BE2C (cell line): ENCODE data around the gene ABCA4.

Experiments used
- DNase-seq: peaks from one replicate; pipeline ENCODE4 v3.0.0-alpha.2; 2020
- H3K27me3 ChIP-seq: fragments of 250-450 bp; sonication (Bioruptor Pico); 2 replicates; pipeline ENCODE4 v1.5.1; 2020; ENCODE audit warnings: mild to moderate bottlenecking
- H3K36me3 ChIP-seq: fragments of 250-450 bp; sonication (Bioruptor Pico); 2 replicates; pipeline ENCODE4 v1.5.1; 2020; ENCODE audit warnings: mild to moderate bottlenecking
- H3K4me1 ChIP-seq: fragments of 250-450 bp; sonication (Bioruptor Pico); 2 replicates; pipeline ENCODE4 v1.5.1; 2020
- H3K4me3 ChIP-seq: 2 replicates; pipeline ENCODE4 v1.5.1; 2011; ENCODE audit warnings: low read depth, low read length
- H3K9me3 ChIP-seq: fragments of 250-450 bp; sonication (Bioruptor Pico); 2 replicates; pipeline ENCODE4 v1.5.1; 2020
- TF ChIP-seq, protein P1 (sequence below): IDR thresholded peaks from 2 replicates; pipeline ENCODE4 v1.5.1; 2012; ENCODE audit warnings: mild to moderate bottlenecking, low read depth, low read length

ABCA4 gene

GRCh38 chr1:94109478-94109877 lies 11.5 kb downstream of the ABCA4 start:
- Histone ChIP-seq H3K4me3 (no peak overlapping the region), H3K9me3 (no peaks in the 10 kb centered on the region), H3K4me1 (no peaks in the 10 kb centered on the region), H3K27me3 (no peaks in the 10 kb centered on the region), H3K36me3 (no peaks in the 10 kb centered on the region)
- no peak for DNase-seq
- TF ChIP-seq, protein P1, sequence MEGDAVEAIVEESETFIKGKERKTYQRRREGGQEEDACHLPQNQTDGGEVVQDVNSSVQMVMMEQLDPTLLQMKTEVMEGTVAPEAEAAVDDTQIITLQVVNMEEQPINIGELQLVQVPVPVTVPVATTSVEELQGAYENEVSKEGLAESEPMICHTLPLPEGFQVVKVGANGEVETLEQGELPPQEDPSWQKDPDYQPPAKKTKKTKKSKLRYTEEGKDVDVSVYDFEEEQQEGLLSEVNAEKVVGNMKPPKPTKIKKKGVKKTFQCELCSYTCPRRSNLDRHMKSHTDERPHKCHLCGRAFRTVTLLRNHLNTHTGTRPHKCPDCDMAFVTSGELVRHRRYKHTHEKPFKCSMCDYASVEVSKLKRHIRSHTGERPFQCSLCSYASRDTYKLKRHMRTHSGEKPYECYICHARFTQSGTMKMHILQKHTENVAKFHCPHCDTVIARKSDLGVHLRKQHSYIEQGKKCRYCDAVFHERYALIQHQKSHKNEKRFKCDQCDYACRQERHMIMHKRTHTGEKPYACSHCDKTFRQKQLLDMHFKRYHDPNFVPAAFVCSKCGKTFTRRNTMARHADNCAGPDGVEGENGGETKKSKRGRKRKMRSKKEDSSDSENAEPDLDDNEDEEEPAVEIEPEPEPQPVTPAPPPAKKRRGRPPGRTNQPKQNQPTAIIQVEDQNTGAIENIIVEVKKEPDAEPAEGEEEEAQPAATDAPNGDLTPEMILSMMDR, result no peak

DNA sequence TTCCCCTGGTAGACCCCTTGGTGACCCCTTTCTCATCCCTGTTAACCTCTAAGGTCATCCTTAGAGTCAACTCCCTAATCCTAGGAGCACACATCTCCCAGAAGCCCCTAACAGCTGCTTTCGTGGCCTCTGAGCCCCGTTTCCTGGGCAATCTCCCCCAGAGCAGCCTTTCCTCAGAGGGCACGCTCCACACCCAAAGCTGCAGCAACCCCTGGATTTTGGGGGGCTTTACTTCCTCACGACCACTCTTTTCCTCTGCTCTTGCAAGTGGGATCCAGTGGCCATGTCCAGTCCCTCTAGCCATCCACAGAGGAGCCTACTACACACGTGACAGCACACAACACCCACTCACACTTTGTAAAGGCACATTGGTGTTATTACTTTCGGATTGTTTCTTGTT lies 13.8 kb downstream of the ABCA4 start:
- DNase-seq, result no peak
- TF ChIP-seq, protein P1, result no peak
- Histone ChIP-seq H3K4me1 (no peaks in the 10 kb centered on the region), H3K9me3 (no peaks in the 10 kb centered on the region), H3K36me3 (no peaks in the 10 kb centered on the region), H3K27me3 (no peaks in the 10 kb centered on the region), H3K4me3 (no peak overlapping the region)

GRCh38 chr1:94106716-94107115 lies 14.2 kb downstream of the ABCA4 start:
- Histone ChIP-seq H3K36me3 (no peaks in the 10 kb centered on the region), H3K4me3 (no peak overlapping the region), H3K9me3 (no peaks in the 10 kb centered on the region), H3K4me1 (peaks cover 3% of the 10 kb centered on the region; the same call in 1 of the 2 replicates), H3K27me3 (no peaks in the 10 kb centered on the region)
- no peak for DNase-seq
- TF ChIP-seq, protein P1, result no peak

DNA sequence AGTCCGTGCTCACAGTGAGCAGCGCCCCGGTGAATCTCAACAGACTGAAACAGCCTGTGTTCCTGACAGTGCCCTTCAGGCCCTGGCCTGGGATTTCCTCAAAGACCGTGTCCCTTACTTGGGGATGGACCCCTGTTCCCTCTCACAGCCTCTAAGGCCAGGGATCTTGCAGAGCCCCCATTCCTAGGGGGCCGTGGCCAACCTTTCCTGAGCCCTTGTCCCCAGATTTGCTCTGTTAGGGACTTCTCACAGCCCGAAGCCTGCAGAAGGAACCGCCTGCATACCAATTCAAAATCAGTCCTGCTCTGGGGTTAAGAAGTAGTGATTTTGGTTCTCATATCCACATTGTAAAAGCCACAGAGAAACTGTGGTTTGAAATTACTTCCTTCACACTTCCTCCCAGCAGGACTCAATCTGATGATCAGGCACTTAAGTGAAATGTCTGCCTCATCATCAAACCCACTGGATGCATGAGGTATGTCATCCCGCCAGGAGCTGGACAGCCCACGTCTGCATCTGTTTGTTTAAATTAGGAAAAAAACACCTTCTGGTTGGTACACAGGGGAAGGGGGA lies 14.9 kb downstream of the ABCA4 start:
- Histone ChIP-seq H3K4me1 (peaks cover 9% of the 10 kb centered on the region), H3K36me3 (no peaks in the 10 kb centered on the region), H3K27me3 (no peaks in the 10 kb centered on the region), H3K4me3 (no peak overlapping the region), H3K9me3 (no peaks in the 10 kb centered on the region)
- TF ChIP-seq, protein P1, result no peak
- no peak for DNase-seq

DNA sequence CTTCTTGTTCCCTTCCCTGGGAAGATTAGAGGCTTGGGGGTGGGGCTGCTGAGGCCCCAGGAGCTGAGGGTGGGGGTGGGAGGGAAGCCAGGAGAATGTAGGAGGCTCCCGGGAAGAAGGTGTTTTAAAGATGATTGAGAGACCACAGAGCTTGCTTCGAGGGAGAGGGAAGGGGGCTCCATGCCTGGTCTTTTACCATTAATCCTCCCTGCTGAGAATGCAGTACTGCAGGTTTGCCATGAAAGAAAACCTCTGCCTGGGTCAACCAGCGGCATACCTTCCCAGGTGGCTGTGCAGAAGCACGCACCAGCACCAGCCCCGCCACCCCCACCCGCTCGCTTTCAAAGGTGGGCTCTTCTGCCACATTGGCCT lies 15.4 kb downstream of the ABCA4 start:
- Histone ChIP-seq H3K4me1 (peaks cover 14% of the 10 kb centered on the region), H3K27me3 (no peaks in the 10 kb centered on the region), H3K36me3 (no peaks in the 10 kb centered on the region), H3K4me3 (no peak overlapping the region), H3K9me3 (no peaks in the 10 kb centered on the region)
- TF ChIP-seq, protein P1, result no peak
- DNase-seq, result no peak

GRCh38 chr1:94104776-94105580 lies 16.0 kb downstream of the ABCA4 start:
- Histone ChIP-seq H3K27me3 (no peaks in the 10 kb centered on the region), H3K4me3 (no peak overlapping the region)

More at GRCh38 chr1:94104776-94105580, 16.0 kb downstream of the ABCA4 start:
- Histone ChIP-seq H3K4me1 (peaks cover 16% of the 10 kb centered on the region), H3K9me3 (no peaks in the 10 kb centered on the region), H3K36me3 (no peaks in the 10 kb centered on the region)
- DNase-seq, result no peak
- TF ChIP-seq, protein P1, result no peak
